DMS79 treated with DMSO at 0.1 percent for 48 hours (cell line): ENCODE data around the gene APOBEC2.

Source experiments
- DNase-seq: peaks from one replicate; lab custom pipeline; 2025; lab: John Stamatoyannopoulos, UW

APOBEC2 gene

DNA sequence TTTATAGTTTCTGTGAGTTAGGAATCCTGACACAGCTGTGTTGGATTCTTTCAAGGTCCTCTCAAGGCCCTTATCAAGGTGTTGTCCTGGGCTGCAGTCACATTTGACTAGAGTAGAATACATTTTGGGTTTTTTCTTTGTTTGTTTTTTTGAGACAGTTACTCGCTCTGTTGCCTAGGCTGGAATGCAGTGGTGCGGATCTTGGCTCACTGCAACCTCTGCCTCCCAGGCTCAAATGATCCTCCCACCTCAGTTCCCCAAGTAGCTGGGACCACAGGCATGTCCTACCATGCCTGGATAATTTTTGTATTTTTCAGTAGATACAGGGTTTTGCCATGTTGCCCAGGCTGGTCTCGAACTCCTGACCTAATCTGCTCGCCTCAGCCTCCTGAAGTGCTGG lies 35.4 kb downstream of the APOBEC2 start:
- DNase-seq, result no peak

DNA sequence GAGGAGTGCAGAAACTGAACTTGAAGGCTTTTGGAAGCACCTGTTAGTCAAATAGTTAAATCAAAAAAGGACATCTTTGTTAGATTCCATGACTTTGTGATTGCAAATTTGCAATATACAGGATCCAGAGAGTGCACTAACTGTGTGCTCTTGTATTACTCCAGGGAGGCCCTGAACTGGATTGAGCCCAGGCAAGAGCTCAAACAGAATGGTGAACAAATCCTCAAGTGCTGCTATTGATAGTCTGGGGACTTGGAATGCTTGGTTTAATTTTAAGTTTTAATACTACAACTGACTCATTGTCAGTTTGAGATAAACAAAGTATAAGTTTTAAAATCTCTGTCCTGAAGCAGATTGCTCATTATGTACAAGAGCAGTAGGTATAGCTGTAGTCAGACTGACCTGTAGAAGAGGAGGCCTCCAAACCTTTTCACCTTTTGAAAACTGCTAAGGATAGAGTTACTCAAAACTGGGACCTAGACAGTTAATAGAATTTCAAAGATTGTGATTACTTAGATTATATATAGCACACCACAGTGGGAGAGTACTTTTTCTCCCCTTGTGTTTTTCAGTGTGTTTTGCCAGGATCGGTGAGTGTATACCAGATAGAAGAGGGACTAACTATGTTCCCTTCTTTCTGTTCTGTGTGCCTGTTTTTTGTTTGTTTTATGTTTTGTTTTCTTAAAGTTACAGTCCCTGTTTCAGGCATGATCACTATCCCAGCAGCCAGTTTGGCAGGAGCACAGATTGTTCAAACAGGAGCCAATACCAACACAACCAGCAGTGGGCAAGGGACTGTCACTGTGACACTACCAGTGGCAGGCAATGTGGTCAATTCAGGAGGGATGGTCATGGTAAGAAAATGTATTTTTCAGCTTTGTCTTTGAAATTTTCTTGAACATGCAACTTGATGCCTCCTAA lies 38.1 kb downstream of the APOBEC2 start:
- no peak for DNase-seq

DNA sequence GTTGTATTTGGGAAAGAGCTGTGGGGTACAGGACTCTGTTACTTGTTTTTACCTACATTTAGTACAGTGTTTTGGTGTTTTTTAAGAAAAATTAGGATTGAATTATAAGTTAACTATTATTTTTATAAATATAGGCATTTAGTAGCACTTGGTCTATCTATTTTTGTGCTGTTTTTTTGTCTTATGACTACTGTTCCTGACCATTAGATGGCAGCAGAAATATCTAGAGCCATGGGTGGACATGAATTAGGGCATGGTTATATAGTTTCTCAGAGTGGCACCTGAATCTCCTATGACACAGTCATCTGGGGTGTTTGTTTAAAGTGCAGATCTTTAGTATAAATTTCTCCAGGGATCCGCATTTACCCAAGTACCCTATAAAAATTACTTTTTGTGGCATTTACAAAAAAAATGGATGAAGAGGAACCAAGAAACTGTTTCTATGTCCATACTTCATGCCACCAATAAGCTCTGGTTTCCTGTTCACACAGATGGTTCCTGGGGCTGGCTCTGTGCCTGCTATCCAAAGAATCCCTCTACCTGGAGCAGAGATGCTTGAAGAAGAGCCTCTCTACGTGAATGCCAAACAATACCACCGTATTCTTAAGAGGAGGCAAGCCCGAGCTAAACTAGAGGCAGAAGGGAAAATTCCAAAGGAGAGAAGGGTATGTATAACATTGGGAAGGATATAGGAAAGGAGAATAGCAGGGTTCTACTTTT lies 39.6 kb downstream of the APOBEC2 start:
- peak; percentile 39 for DNase-seq

DNA sequence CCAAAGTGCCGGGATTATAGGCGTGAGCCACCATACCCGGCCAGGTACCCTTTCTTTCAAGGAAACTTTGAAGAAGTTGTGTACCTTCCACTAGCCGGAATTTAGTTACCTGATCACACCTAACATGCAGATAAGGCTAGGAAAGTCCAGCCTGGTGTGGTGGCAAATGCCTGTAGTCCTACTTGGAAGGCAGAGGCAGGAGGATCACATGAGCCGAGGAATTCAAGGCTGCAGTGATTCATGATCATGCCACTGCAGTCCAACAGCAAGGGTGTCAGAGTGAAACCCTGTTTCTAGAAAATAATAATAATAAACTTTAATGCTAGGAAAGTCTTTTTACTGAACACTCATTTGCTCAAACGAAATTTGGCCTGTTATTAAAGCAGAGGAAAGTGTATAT lies 40.7 kb downstream of the APOBEC2 start:
- DNase-seq, result no peak

- no peak for DNase-seq
These were observed 44.6 kb downstream of the APOBEC2 start for GRCh38 chr6:41097467-41098090.

DNA sequence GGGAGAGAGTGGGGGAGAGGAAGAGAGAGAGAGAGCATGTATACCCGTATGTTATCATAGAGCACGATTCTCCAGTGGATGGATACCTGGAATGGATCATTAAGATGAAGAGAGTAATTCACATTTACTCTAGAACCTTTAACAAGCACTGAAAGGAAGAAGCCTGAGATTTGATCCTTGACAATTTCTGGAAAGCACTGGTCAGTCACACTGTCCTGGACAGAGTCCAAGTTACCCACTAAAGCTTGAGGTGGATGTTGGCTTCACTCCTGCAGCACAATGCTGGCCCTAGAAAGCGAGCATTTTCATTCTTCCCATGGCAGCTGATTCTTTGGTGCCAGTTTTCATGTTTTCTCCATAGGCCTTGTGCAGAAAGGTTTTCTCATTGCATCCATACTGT lies 45.4 kb downstream of the APOBEC2 start:
- DNase-seq, result peak; percentile 8

DNA sequence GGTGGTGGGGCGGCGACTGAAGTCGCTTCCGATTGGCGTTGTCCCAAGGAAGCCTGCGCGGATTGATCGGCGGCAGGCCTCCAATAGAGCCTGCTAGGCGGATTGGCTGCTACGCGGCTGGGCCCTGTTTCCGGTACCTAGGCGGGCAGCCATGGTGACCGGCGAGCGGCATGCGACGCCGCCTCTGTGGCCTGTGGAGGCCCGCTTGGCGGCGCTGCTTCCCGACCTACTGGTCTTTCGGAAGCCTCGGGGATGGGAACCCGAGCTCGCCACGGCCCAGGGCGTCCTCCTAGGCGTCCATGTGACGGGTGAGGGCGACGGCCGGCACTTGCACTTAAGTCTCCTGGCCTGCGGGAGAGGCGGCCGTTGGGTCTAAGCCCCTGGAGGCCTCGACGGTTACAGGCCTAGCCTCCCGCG lies 47.9 kb downstream of the APOBEC2 start:
- no peak for DNase-seq

DNA sequence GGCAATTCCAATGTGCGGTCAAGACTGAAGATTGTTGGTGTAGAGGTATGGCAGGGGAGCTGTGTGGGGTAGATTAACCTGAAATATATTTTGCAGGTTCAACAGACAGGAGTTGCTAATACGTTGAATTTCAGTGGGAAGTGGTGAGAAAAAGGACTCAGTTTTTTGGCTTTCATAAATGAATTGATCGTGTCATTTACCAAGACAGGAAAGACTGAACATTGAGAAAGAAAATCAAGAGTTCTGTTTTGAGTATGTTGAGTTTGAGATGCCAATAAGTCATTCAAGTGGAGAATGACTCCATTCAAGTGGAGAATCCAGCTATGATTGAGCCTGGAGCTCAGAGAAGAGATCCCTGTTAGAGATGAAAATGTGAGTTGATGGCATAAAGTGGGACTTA lies 50.8 kb downstream of the APOBEC2 start:
- DNase-seq, result no peak

- peak; percentile 69 for DNase-seq
These were observed 58.0 kb downstream of the APOBEC2 start for GRCh38 chr6:41111017-41111416.
